Measurements from ENCODE around the gene SOHLH1.

- TF ChIP-seq SP1 (IDR thresholded peaks at IDR 0.05) (no peak), TARDBP (IDR thresholded peaks at IDR 0.05) (no peak), PKNOX1 (IDR thresholded peaks at IDR 0.05) (no peak), CTBP1 (IDR thresholded peaks at IDR 0.05; ENCODE audit: borderline replicate concordance) (no peak), ELF4 (IDR thresholded peaks at IDR 0.05) (no peak), FOXA1 (IDR thresholded peaks at IDR 0.05) (no peak), ZNF384 (IDR thresholded peaks at IDR 0.05) (no peak), SUZ12 (IDR thresholded peaks at IDR 0.05) (no peak), FOXM1 (IDR thresholded peaks at IDR 0.05; ENCODE audit: borderline replicate concordance) (no peak), LEF1 (IDR thresholded peaks at IDR 0.05; ENCODE audit: borderline replicate concordance) (no peak), NFRKB (IDR thresholded peaks at IDR 0.05) (no peak), ARNT (IDR thresholded peaks at IDR 0.05) (no peak)
Observed at GRCh38 chr9:135743546-135744332, 44.5 kb upstream of the SOHLH1 start.

Data from HEK293T (cell line).